Astrocyte (in vitro differentiated cells and primary cell): ENCODE measurements around the gene BCAR1.

Experiments used
- CTCF ChIP-seq: IDR thresholded peaks from 2 replicates; pipeline ENCODE4 v1.5.1; 2011; ENCODE audit warnings: low read depth, mild to moderate bottlenecking, inconsistent platforms, low read length, moderate library complexity; ENCODE audit not compliant: insufficient read depth
- EZH2 ChIP-seq: IDR thresholded peaks from 2 replicates; pipeline ENCODE4 v1.6.1; 2012; ENCODE audit warnings: mild to moderate bottlenecking, low read length, inconsistent platforms; ENCODE audit not compliant: insufficient read depth

GRCh38 chr16:75193265-75193650 is 58.2 kb downstream of the BCAR1 start:
- TF ChIP-seq CTCF (no peak), EZH2 (no peak)
